Sigmoid colon (tissue), 7 donors: ENCODE measurements around the gene FIGNL2. TPM values are rescaled to one million over a fixed set of nuclear protein-coding genes. Genes with fewer than 3 reads are reported as not detected.

Experiments used
- DNase-seq: peaks from one replicate; pipeline ENCODE4 v3.0.0-alpha.2; 2019
- H3K27ac ChIP-seq, 4 donors: fragments of 200-600 bp; sonication (generic); one replicate each; pipeline ENCODE4 v1.5.1; 2016 to 2019; ENCODE audit warnings: mild to moderate bottlenecking in 1 of 4
- H3K27me3 ChIP-seq, 3 donors: fragments of 200-600 bp; sonication (generic); one replicate each; pipeline ENCODE4 v1.5.1; 2019; ENCODE audit warnings: mild to moderate bottlenecking in 1 of 3
- H3K36me3 ChIP-seq, 4 donors: fragments of 200-600 bp; sonication (generic); one replicate each; pipeline ENCODE4 v1.5.1; 2016 to 2019
- H3K4me1 ChIP-seq, 4 donors: fragments of 200-600 bp; sonication (generic); one replicate each; pipeline ENCODE4 v1.5.1; 2017 to 2019
- H3K4me3 ChIP-seq, 4 donors: fragments of 200-600 bp; sonication (generic); one replicate each; pipeline ENCODE4 v1.5.1; 2017 to 2019; ENCODE audit warnings: mild to moderate bottlenecking in 2 of 4, moderate library complexity in 1 of 4
- H3K9me3 ChIP-seq, 4 donors: fragments of 200-600 bp in 3 of 4; sonication (generic) in 3 of 4; one replicate each; pipeline versions ENCODE4 v1.5.1 to v1.6.1; 2013 to 2019
- CTCF ChIP-seq, 4 experiments: fragments of 450-650 bp in 3 of 4; fragments of 200-600 bp in 1 of 4; IDR thresholded peaks; one replicate each; pipeline ENCODE4 v1.5.1; 2016 to 2019; ENCODE audit warnings: antibody characterized with exemption in 4 of 4, mild to moderate bottlenecking in 3 of 4, moderate library complexity in 2 of 4
- EP300 ChIP-seq, 4 donors: sonication (generic); formaldehyde crosslinking; IDR thresholded peaks; one replicate each; pipeline ENCODE4 v1.6.1; 2017; ENCODE audit warnings: antibody characterized with exemption in 4 of 4
- POLR2A ChIP-seq, 2 donors: fragments of 450-650 bp; IDR thresholded peaks; one replicate each; pipeline ENCODE4 v1.6.1; 2016; ENCODE audit warnings: antibody characterized with exemption in 2 of 2, mild to moderate bottlenecking in 2 of 2, moderate library complexity in 2 of 2
- POLR2AphosphoS5 ChIP-seq, 4 donors: sonication (generic); formaldehyde crosslinking; IDR thresholded peaks; one replicate each; pipeline ENCODE4 v1.6.1; 2017; ENCODE audit warnings: antibody characterized with exemption in 4 of 4
- WGBS, 2 donors: extraction: QIAGEN DNeasy Blood & Tissue Kit; methylation state at CpG; one replicate each; pipeline ENCODE4 v1.1.7; 2013; 5-methylcytosine and 5-hydroxymethylcytosine counted together
- intact Hi-C: fragments of 100-400 bp; cut with DNase I; formaldehyde crosslinking; loops from one replicate; pipeline ENCODE4 v1.15.1; 2023
- polyA plus RNA-seq, 3 donors: library from polyadenylated mRNA; stranded (reverse); fragments of 200-250 nt; gene quantifications; one replicate each; pipeline ENCODE4 v1.2.3, GENCODE V29; 2013
- total RNA-seq, 4 donors: library from RNA; depleted of rRNA; stranded (reverse); fragments of >200 nt; gene quantifications; one replicate each; pipeline ENCODE4 v1.1.0, GENCODE V29; 2016
- donor health status: healthy with polysubstance abuse.
- donor health status: Bipolar disorder and iron deficiency.
- donor health status: healthy.

The FIGNL2 gene
- total and polyA plus RNA-seq, 7 donors: 0.28 to 0.36 (median 0.36) TPM; not detected in 4

DNA sequence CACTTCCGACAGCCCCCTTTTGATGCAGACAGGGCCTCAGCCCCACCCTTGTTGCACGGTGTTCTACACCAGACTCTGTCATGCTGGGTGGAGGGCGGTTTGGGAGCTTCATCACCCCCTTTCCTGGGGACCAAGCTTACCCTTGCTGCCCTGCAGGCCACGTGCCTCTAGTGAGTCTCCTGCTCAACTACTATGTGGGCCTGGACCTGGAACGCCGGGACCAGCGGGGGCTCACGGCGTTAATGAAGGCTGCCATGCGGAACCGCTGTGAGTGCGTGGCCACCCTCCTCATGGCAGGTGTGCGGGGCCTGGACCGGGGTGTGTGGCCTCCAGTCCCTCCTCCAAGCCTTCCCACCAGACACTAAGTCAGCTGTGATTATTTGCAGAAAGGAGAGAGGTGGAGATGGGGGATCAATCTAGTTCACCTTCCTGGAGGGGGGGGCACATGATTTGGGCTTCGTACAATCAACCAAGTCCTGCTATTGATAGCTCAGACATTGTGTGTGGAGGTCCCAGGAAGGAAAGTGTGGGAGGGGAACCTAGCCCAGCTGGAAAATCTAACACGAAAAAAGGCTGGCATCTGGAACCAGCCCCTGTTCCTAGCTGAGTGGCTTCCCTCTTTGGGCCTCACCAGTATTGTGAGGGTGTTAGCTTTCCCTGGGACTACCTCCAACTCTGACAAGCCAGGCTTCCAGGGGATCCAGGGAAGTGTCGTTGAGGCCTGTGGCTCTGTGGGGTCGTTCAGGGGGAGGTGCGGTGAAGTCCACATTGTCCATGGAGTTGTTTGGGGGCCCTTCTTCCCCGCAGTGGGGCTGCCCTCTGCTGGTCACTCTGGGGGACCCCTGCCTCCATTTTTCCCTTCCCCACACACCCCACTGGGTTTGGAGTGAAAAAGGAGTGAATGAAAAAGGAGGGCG lies 41.0 kb upstream of the FIGNL2 start:
- no peaks in the 10 kb centered on the region for H3K9me3 ChIP-seq
- 88 to 91% methylated on average over 21 of the region's 21 CpGs for WGBS, 2 donors
- peaks cover 0 to 5% (median 0%) of the 10 kb centered on the region in 4 donors for H3K4me1 ChIP-seq
- TF ChIP-seq EP300 (IDR thresholded peaks at IDR 0.05) (no peak), POLR2AphosphoS5 (IDR thresholded peaks at IDR 0.05) (no peak), POLR2A (IDR thresholded peaks at IDR 0.05) (no peak), CTCF (IDR thresholded peaks at IDR 0.05) (no peak)
- H3K4me3 ChIP-seq: no peak overlapping the region
- intact Hi-C loops: loop anchor here (5.0 kb wide), 1 partner anchor 93 kb away; no protein-coding TSS in a partner anchor
- peaks cover 0 to 18% (median 15%) of the 10 kb centered on the region in 3 donors for H3K27me3 ChIP-seq
- peak; percentile 61 for DNase-seq
- no peaks in the 10 kb centered on the region for H3K36me3 ChIP-seq
- no peak overlapping the region for H3K27ac ChIP-seq

GRCh38 chr12:51888316-51889215 lies 40.0 kb upstream of the FIGNL2 start:
- DNase-seq: peak; percentile 62
- TF ChIP-seq EP300 (IDR thresholded peaks at IDR 0.05) (no peak), POLR2AphosphoS5 (IDR thresholded peaks at IDR 0.05) (no peak), POLR2A (IDR thresholded peaks at IDR 0.05) (no peak), CTCF (IDR thresholded peaks at IDR 0.05) (no peak)
- intact Hi-C loops: no loop called here
- 61 to 74% methylated on average over 15 of the region's 15 CpGs for WGBS, 2 donors
- no peaks in the 10 kb centered on the region for H3K36me3 ChIP-seq
- no peaks in the 10 kb centered on the region for H3K9me3 ChIP-seq
- H3K4me1 ChIP-seq: peaks cover 0 to 5% (median 0%) of the 10 kb centered on the region in 4 donors
- peaks cover 0 to 18% (median 15%) of the 10 kb centered on the region in 3 donors for H3K27me3 ChIP-seq
- no peak overlapping the region for H3K27ac ChIP-seq
- no peak overlapping the region for H3K4me3 ChIP-seq

DNA sequence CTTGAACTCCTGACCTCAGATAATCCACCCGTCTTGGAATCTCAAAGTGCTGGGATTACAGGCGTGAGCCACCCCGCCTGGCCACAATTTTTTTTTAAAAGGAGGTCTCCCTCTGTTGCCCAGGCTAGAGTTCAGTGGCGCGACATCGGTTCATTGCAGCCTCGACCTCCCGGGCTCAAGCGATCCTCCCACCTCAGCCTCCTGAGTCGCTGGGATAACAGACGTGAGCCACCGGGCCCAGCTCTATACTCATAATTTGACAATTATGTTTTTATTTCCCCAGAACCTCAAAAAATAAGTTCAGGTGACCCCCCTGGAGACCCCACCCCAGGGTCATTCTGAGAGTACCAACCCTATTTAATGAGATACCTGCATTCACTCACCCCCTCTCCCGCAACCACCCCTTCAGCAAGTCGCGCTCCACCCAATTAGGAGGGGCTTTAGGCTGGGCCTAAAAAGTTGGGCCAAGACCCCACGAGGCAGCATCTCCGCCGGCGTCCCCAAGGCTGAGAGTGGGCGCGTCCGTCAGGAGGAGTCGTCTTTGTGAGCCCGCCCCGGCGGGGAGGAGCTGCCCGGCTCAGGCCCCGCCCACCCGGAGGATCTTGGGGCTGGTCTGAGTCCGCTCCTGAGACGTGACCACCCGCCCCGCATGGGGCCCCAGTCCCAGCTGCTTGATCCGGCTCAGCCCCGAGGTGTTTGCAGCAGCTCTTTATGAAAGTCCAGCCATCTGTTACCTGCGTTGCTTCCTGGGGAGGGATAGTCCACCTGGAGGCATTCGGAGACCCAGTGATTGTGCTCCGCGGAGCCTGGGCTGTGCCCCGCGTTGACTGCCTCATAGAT lies 39.2 kb upstream of the FIGNL2 start, which contains the start of gene ANKRD33:
Gene ANKRD33, plus strand, starts transcription at position 628 of the 840 bp plus-strand sequence. Its CDS starts 84 bp downstream, at position 712.
- no peak within 1 kb of the TSS for H3K27ac ChIP-seq
- H3K4me1 ChIP-seq: peaks cover 0 to 5% (median 0%) of the 10 kb centered on the region in 4 donors
- DNase-seq: peak; percentile 74
- WGBS, 2 donors: 44 to 57% methylated on average over 41 of the region's 41 CpGs
- peaks cover 0 to 18% (median 15%) of the 10 kb centered on the region in 3 donors for H3K27me3 ChIP-seq
- intact Hi-C loops: no loop called here
- H3K9me3 ChIP-seq: no peaks in the 10 kb centered on the region
- no peaks in the 10 kb centered on the region for H3K36me3 ChIP-seq
- TF ChIP-seq CTCF (IDR thresholded peaks at IDR 0.05): no peak
- no peak for TF ChIP-seq EP300 (IDR thresholded peaks at IDR 0.05)
- TF ChIP-seq POLR2AphosphoS5 (IDR thresholded peaks at IDR 0.05): peak in 1 of 4 donors; percentile 28
- H3K4me3 ChIP-seq: no peak within 1 kb of the TSS
